HUES48 (cell line): ENCODE results near the gene RNF125.

Experiments used
- H3K27ac ChIP-seq: one replicate; pipeline ENCODE4 v1.7.0; 2013; ENCODE audit warnings: low read depth, low read length, inconsistent platforms
- H3K27me3 ChIP-seq: 2 replicates; pipeline ENCODE4 v1.6.1; 2013; ENCODE audit warnings: mild to moderate bottlenecking, low read length; ENCODE audit not compliant: control insufficient read depth, insufficient read depth
- H3K36me3 ChIP-seq: 2 replicates; pipeline ENCODE4 v1.6.1; 2013; ENCODE audit warnings: low read length; ENCODE audit not compliant: control insufficient read depth, insufficient read depth
- H3K4me1 ChIP-seq: 2 replicates; pipeline ENCODE4 v1.6.1; 2013; ENCODE audit warnings: mild to moderate bottlenecking, low read length; ENCODE audit not compliant: control insufficient read depth, insufficient read depth
- H3K4me3 ChIP-seq: 2 replicates; pipeline ENCODE4 v1.5.1; 2013; ENCODE audit warnings: mild to moderate bottlenecking, low read depth, low read length
- H3K9ac ChIP-seq: 2 replicates; pipeline ENCODE4 v1.6.1; 2013; ENCODE audit warnings: mild to moderate bottlenecking, low read depth, low read length, moderate library complexity
- H3K9me3 ChIP-seq: 2 replicates; pipeline ENCODE4 v1.6.1; 2013; ENCODE audit warnings: low read length; ENCODE audit not compliant: control insufficient read depth, insufficient read depth

Gene RNF125

DNA sequence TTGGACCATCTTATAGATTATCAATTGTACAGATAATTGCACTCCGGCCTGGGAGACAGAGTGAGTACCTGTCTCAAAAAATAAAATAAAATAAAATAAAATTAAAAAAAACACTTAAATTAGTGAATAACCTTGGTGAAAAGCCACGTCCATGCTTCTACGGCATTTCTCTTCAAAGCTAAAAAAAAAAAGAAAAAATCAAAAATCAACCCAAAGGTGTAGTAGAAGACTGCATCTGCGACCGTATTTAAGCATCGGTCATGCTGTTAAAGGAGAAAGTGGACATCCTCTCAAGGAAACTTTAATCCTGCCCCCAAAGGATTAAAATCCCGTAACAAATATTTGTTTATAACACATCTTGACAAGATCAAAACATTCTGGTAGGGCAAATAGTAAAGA lies 72.7 kb downstream of the RNF125 start:
- Histone ChIP-seq H3K9ac (0 out of 2 replicates have a peak overlapping the region, but pooled peaks have one; percentile 93), H3K27me3 (no peaks in the 10 kb centered on the region), H3K36me3 (peaks cover 18% of the 10 kb centered on the region), H3K4me3 (peak overlapping the region; percentile 90), H3K27ac (peak overlapping the region; percentile 98), H3K9me3 (no peaks in the 10 kb centered on the region), H3K4me1 (peaks cover 15% of the 10 kb centered on the region)

- Histone ChIP-seq H3K9ac (peak within 1 kb of the TSS; percentile 94), H3K9me3 (no peaks in the 10 kb centered on the region), H3K27me3 (no peaks in the 10 kb centered on the region), H3K4me3 (peak within 1 kb of the TSS; percentile 90), H3K4me1 (peaks cover 15% of the 10 kb centered on the region), H3K36me3 (peaks cover 24% of the 10 kb centered on the region), H3K27ac (peak within 1 kb of the TSS; percentile 98)
Measured at GRCh38 chr18:32091724-32092421, 73.2 kb downstream of the RNF125 start, which contains the start of gene RNF138. Gene RNF138 (plus strand): TSS chr18:32091874. CDS start chr18:32092777, 903 bp downstream.

DNA sequence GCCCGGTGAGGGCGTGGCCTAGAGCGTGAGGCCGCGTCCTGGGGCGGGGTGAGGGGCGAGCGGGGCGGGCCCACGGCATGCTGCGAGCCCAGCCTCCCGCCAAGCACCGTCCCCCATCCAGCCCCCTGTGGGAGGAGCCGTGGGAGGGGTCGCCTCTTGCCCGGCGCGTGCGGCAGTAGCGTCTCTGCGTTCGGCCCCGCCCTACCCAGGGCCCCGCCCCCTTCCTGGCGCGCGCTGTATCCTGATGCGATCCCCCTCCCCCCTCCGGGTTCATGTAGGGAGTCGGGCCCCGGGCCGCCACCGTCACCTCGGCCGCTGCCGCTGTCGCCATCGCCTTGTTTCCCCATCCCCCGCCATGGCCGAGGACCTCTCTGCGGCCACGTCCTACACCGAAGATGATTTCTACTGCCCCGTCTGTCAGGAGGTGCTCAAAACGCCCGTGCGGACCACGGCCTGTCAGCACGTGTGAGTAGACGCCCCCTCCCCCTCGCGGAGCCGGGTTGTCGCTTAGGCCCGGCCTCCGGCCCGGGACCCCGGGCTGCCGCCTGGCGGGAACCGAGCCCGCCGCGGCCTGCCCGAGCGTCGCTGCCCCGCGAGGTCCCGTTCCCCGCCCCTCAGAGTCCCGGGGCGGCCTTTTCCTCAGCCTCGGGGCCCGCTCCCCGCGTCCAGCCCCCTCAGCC lies 73.9 kb downstream of the RNF125 start:
- Histone ChIP-seq H3K36me3 (peaks cover 28% of the 10 kb centered on the region), H3K9ac (peak overlapping the region; percentile 94), H3K27ac (peak overlapping the region; percentile 98), H3K4me1 (peaks cover 15% of the 10 kb centered on the region), H3K27me3 (no peaks in the 10 kb centered on the region), H3K9me3 (no peaks in the 10 kb centered on the region), H3K4me3 (peak overlapping the region; percentile 90)

GRCh38 chr18:32093102-32093511 lies 74.5 kb downstream of the RNF125 start:
- peak overlapping the region; percentile 90 for H3K4me3 ChIP-seq

GRCh38 chr18:32093523-32093922 lies 74.9 kb downstream of the RNF125 start:
- peak overlapping the region; percentile 89 for H3K27ac ChIP-seq
- H3K27me3 ChIP-seq = no peaks in the 10 kb centered on the region
- H3K9me3 ChIP-seq = no peaks in the 10 kb centered on the region
- peaks cover 15% of the 10 kb centered on the region for H3K4me1 ChIP-seq
- peak overlapping the region; percentile 90 for H3K4me3 ChIP-seq
- peaks cover 28% of the 10 kb centered on the region for H3K36me3 ChIP-seq
- peak overlapping the region; percentile 94 for H3K9ac ChIP-seq

More at GRCh38 chr18:32093102-32093511, 74.5 kb downstream of the RNF125 start:
- peaks cover 15% of the 10 kb centered on the region for H3K4me1 ChIP-seq
- H3K27ac ChIP-seq = peak overlapping the region; percentile 89
- peak overlapping the region; percentile 94 for H3K9ac ChIP-seq
- H3K9me3 ChIP-seq = no peaks in the 10 kb centered on the region
- H3K27me3 ChIP-seq = no peaks in the 10 kb centered on the region
- peaks cover 28% of the 10 kb centered on the region for H3K36me3 ChIP-seq

- Histone ChIP-seq H3K9ac (no peak overlapping the region), H3K27me3 (no peaks in the 10 kb centered on the region), H3K36me3 (peaks cover 31% of the 10 kb centered on the region), H3K4me3 (no peak overlapping the region), H3K4me1 (peaks cover 20% of the 10 kb centered on the region), H3K27ac (no peak overlapping the region), H3K9me3 (no peaks in the 10 kb centered on the region)
Measured at GRCh38 chr18:32095192-32095899, 76.7 kb downstream of the RNF125 start.

- no peak overlapping the region for H3K9ac ChIP-seq
- H3K27ac ChIP-seq = no peak overlapping the region
Measured at GRCh38 chr18:32095900-32096229, 77.2 kb downstream of the RNF125 start.

DNA sequence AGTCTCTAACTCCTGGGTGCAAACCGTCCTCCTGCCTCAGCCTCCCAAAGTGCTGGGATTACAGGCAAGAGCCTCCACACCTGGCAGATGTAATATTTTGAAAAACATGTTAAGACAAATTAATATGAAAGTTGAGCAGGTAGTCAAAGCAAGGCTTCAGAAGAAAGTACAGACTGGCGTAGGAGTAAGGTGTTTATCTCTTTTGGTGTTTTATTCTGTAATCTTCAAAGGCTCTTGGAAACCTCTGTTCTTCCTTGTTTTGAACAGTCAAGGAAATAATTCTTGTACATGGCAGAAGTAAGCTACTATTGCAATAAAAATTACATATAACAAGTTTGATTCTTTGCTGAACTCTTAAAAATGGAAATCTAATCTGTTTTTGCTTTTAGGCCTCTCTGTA lies 78.3 kb downstream of the RNF125 start:
- Histone ChIP-seq H3K27me3 (no peaks in the 10 kb centered on the region), H3K9ac (no peak overlapping the region; the same call in 1 of the 2 replicates), H3K9me3 (no peaks in the 10 kb centered on the region), H3K27ac (no peak overlapping the region), H3K4me1 (peaks cover 20% of the 10 kb centered on the region), H3K4me3 (no peak overlapping the region), H3K36me3 (peaks cover 36% of the 10 kb centered on the region)

More at GRCh38 chr18:32095900-32096229, 77.2 kb downstream of the RNF125 start:
- no peaks in the 10 kb centered on the region for H3K9me3 ChIP-seq
- H3K4me3 ChIP-seq = no peak overlapping the region
- peaks cover 20% of the 10 kb centered on the region for H3K4me1 ChIP-seq
- no peaks in the 10 kb centered on the region for H3K27me3 ChIP-seq
- peaks cover 33% of the 10 kb centered on the region for H3K36me3 ChIP-seq

GRCh38 chr18:32104516-32104915 lies 85.9 kb downstream of the RNF125 start:
- H3K4me3 ChIP-seq = no peak overlapping the region
- H3K36me3 ChIP-seq = 0 out of 2 replicates have a peak, but pooled peaks cover 8% of the 10 kb centered on the region
- no peaks in the 10 kb centered on the region for H3K27me3 ChIP-seq
- H3K27ac ChIP-seq = no peak overlapping the region
- no peak overlapping the region for H3K9ac ChIP-seq
- H3K4me1 ChIP-seq = no peaks in the 10 kb centered on the region
- H3K9me3 ChIP-seq = no peaks in the 10 kb centered on the region

DNA sequence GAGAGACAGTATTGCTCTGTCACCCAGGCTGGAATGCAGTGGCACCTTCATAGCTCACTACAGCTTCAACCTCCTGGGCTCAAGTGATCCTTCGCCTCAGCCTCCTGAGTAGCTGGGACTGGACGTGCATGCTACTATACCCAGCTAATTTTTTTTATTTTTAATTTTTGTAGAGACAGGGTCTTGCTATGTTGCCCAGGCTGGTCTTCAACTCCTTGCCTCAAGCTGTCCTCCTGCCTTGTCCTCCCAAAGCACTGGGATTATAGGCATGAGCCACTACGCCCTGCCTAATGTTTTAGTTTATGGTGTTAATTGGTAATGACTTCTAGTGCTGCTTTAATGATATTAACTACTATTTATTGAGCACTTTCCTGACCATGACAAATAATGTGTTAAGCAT lies 91.4 kb downstream of the RNF125 start:
- no peaks in the 10 kb centered on the region for H3K27me3 ChIP-seq
- no peak overlapping the region for H3K27ac ChIP-seq
- no peak overlapping the region for H3K9ac ChIP-seq
- H3K4me1 ChIP-seq = no peaks in the 10 kb centered on the region
- peaks cover 36% of the 10 kb centered on the region for H3K36me3 ChIP-seq
- H3K4me3 ChIP-seq = no peak overlapping the region
- no peaks in the 10 kb centered on the region for H3K9me3 ChIP-seq

- no peaks in the 10 kb centered on the region for H3K27me3 ChIP-seq
- no peak overlapping the region for H3K27ac ChIP-seq
- peaks cover 52% of the 10 kb centered on the region for H3K36me3 ChIP-seq
- H3K9me3 ChIP-seq = no peaks in the 10 kb centered on the region
- no peak overlapping the region for H3K9ac ChIP-seq
- no peaks in the 10 kb centered on the region for H3K4me1 ChIP-seq
- no peak overlapping the region for H3K4me3 ChIP-seq
Measured at GRCh38 chr18:32111706-32112105, 93.1 kb downstream of the RNF125 start.
